PC-3 (cell line): ENCODE data around the gene NR4A3.

Experiments used
- CTCF ChIP-seq: fragments of 300-600 bp; sonication (generic); conservative IDR thresholded peaks from 2 replicates; pipeline ENCODE4 v1.5.1; 2017; ENCODE audit warnings: antibody characterized with exemption, low read depth, mild to moderate bottlenecking, low read length
- EZH2 ChIP-seq: fragments of 300-600 bp; sonication (generic); IDR thresholded peaks from one replicate; pipeline ENCODE4 v1.6.1; 2017; ENCODE audit warnings: antibody characterized with exemption, mild to moderate bottlenecking, low read length; ENCODE audit not compliant: unreplicated experiment
- EZH2phosphoT487 ChIP-seq: fragments of 300-600 bp; sonication (generic); IDR thresholded peaks from 2 replicates; pipeline ENCODE4 v1.6.1; 2018; ENCODE audit warnings: mild to moderate bottlenecking, antibody characterized with exemption, low read length, borderline replicate concordance

- TF ChIP-seq CTCF (no peak), EZH2phosphoT487 (no peak), EZH2 (no peak)
Observed at GRCh38 chr9:99896119-99896518, 74.4 kb downstream of the NR4A3 start.
